Breast epithelium (tissue), 4 donors: Measurements from ENCODE around the gene TIMP1. TPM values are rescaled to one million over a fixed set of nuclear protein-coding genes. Genes with fewer than 3 reads are reported as not detected.

Source experiments
- DNase-seq, 2 donors: peaks; one replicate each; pipeline ENCODE4 v3.0.0-alpha.2; 2019; ENCODE audit warnings: low spot score in 2 of 2
- H3K27ac ChIP-seq, 2 donors: fragments of 200-600 bp; sonication (generic) in 1 of 2; one replicate each; pipeline ENCODE4 v1.5.1; 2016 to 2019; ENCODE audit warnings: mild to moderate bottlenecking in 1 of 2
- H3K27me3 ChIP-seq, 2 donors: fragments of 200-600 bp; sonication (generic) in 1 of 2; one replicate each; pipeline versions ENCODE4 v1.5.1 to v1.6.0; 2017 to 2019; ENCODE audit warnings: control low read depth in 1 of 2, mild to moderate bottlenecking in 1 of 2
- H3K36me3 ChIP-seq: fragments of 200-600 bp; one replicate; pipeline ENCODE4 v1.5.1; 2019
- H3K4me1 ChIP-seq, 2 donors: fragments of 200-600 bp; sonication (generic); one replicate each; pipeline ENCODE4 v1.5.1; 2016 to 2019; ENCODE audit warnings: control low read depth in 1 of 2
- H3K4me3 ChIP-seq, 3 donors: fragments of 200-600 bp; sonication (generic); 1 replicate in 2 of 3; 2 replicates in 1 of 3; pipeline ENCODE4 v1.5.1; 2016 to 2019; ENCODE audit warnings: mild to moderate bottlenecking in 3 of 3, moderate library complexity in 2 of 3
- H3K9me3 ChIP-seq, 2 donors: fragments of 200-600 bp; sonication (generic) in 1 of 2; one replicate each; pipeline ENCODE4 v1.5.1; 2016 to 2019; ENCODE audit warnings: control low read depth in 1 of 2
- CTCF ChIP-seq, 3 donors: fragments of 450-650 bp; IDR thresholded peaks; one replicate each; pipeline ENCODE4 v1.5.1; 2016 to 2017; ENCODE audit warnings: antibody characterized with exemption in 3 of 3, mild to moderate bottlenecking in 3 of 3, moderate library complexity in 3 of 3
- POLR2A ChIP-seq: fragments of 450-650 bp; IDR thresholded peaks from one replicate; pipeline ENCODE4 v1.6.1; 2016; ENCODE audit warnings: antibody characterized with exemption, mild to moderate bottlenecking, moderate library complexity
- POLR2AphosphoS5 ChIP-seq, 3 donors: sonication (generic); formaldehyde crosslinking; IDR thresholded peaks; one replicate each; pipeline ENCODE4 v1.6.1; 2017; ENCODE audit warnings: antibody characterized with exemption in 3 of 3
- intact Hi-C: fragments of 100-400 bp; cut with DNase I; formaldehyde crosslinking; loops from one replicate; pipeline ENCODE4 v1.15.1; 2023; ENCODE audit warnings: low total_unique reads
- total RNA-seq, 3 donors: library from RNA; depleted of rRNA; stranded (reverse); fragments of >200 nt; gene quantifications; one replicate each; pipeline ENCODE4 v1.1.0, GENCODE V29; 2016

Gene TIMP1
- total RNA-seq, 3 donors from 2014 or later, result 85.9 to 225 (median 180) TPM

GRCh38 chrX:47556045-47556623 is 26.1 kb upstream of the TIMP1 start:
- intact Hi-C loops, result no loop called here
- H3K4me1 ChIP-seq, result no peaks in the 10 kb centered on the region

GRCh38 chrX:47558436-47558835 is 23.8 kb upstream of the TIMP1 start:
- no peaks in the 10 kb centered on the region for H3K4me1 ChIP-seq
- no peaks in the 10 kb centered on the region for H3K36me3 ChIP-seq
- no peak for DNase-seq
- H3K27ac ChIP-seq, result no peak overlapping the region
- H3K9me3 ChIP-seq, result no peaks in the 10 kb centered on the region
- peaks cover 0 to 21% of the 10 kb centered on the region in 2 donors for H3K27me3 ChIP-seq
- TF ChIP-seq POLR2A, result no peak
- no peak for TF ChIP-seq POLR2AphosphoS5 (IDR thresholded peaks at IDR 0.05)
- intact Hi-C loops, result no loop called here
- H3K4me3 ChIP-seq, result no peak overlapping the region

More at GRCh38 chrX:47556045-47556623, 26.1 kb upstream of the TIMP1 start:
- H3K9me3 ChIP-seq, result no peaks in the 10 kb centered on the region
- DNase-seq, result peak; percentile 79 to 95
- no peaks in the 10 kb centered on the region for H3K36me3 ChIP-seq
- H3K4me3 ChIP-seq, result peak overlapping the region; percentile 44 to 68 (median 49)
- TF ChIP-seq POLR2A (peak; percentile 85), POLR2AphosphoS5 (IDR thresholded peaks at IDR 0.05) (peak; percentile 21 to 80 (median 39)), CTCF (IDR thresholded peaks at IDR 0.05) (no peak)
- H3K27me3 ChIP-seq, result peaks cover 0 to 15% of the 10 kb centered on the region in 2 donors
- H3K27ac ChIP-seq, result peak overlapping the region; percentile 76 to 88

- H3K27me3 ChIP-seq, result peaks cover 0 to 21% of the 10 kb centered on the region in 2 donors
- peak overlapping the region; percentile 58 to 64 (median 62) for H3K4me3 ChIP-seq
- DNase-seq, result no peak
- no peak for TF ChIP-seq POLR2A
- TF ChIP-seq POLR2AphosphoS5 (IDR thresholded peaks at IDR 0.05), result no peak
- no peak for TF ChIP-seq CTCF (IDR thresholded peaks at IDR 0.05)
- H3K36me3 ChIP-seq, result no peaks in the 10 kb centered on the region
- H3K27ac ChIP-seq, result peak overlapping the region; percentile 91 to 94
- no peaks in the 10 kb centered on the region for H3K9me3 ChIP-seq
- intact Hi-C loops, result no loop called here
- no peaks in the 10 kb centered on the region for H3K4me1 ChIP-seq
Measured at GRCh38 chrX:47560179-47560933, 21.9 kb upstream of the TIMP1 start.

GRCh38 chrX:47560934-47561658 is 21.1 kb upstream of the TIMP1 start, which contains the start of gene ARAF:
ARAF (plus strand) TSS chrX:47561205; CDS start chrX:47562968, 1,763 bp downstream.
- intact Hi-C loops, result no loop called here
- DNase-seq, result peak; percentile 91 to 98
- peaks cover 0 to 21% of the 10 kb centered on the region in 2 donors for H3K27me3 ChIP-seq

GRCh38 chrX:47561659-47562151 is 20.5 kb upstream of the TIMP1 start:
- peak overlapping the region; percentile 91 to 94 for H3K27ac ChIP-seq
- peak overlapping the region; percentile 58 to 64 (median 62) for H3K4me3 ChIP-seq
- H3K4me1 ChIP-seq, result no peaks in the 10 kb centered on the region
- TF ChIP-seq POLR2AphosphoS5 (IDR thresholded peaks at IDR 0.05) (no peak), CTCF (IDR thresholded peaks at IDR 0.05) (no peak), POLR2A (no peak)
- no peak for DNase-seq
- intact Hi-C loops, result no loop called here
- H3K9me3 ChIP-seq, result no peaks in the 10 kb centered on the region
- peaks cover 0 to 21% of the 10 kb centered on the region in 2 donors for H3K27me3 ChIP-seq
- no peaks in the 10 kb centered on the region for H3K36me3 ChIP-seq

More at GRCh38 chrX:47560934-47561658, 21.1 kb upstream of the TIMP1 start, which contains the start of gene ARAF:
- Histone ChIP-seq H3K9me3 (no peaks in the 10 kb centered on the region), H3K4me1 (no peaks in the 10 kb centered on the region), H3K27ac (peak within 1 kb of the TSS; percentile 91 to 94), H3K36me3 (no peaks in the 10 kb centered on the region), H3K4me3 (peak within 1 kb of the TSS; percentile 58 to 64 (median 62))
- TF ChIP-seq POLR2A, result no peak
- TF ChIP-seq POLR2AphosphoS5 (IDR thresholded peaks at IDR 0.05), result peak in 2 of 3 donors; percentile 50 to 84
